ENCODE results near the gene CARD9. TPM values are rescaled to one million over a fixed set of nuclear protein-coding genes. Genes with fewer than 3 reads are reported as not detected.
A peak's percentile ranks its signal among the peaks of the same experiment; 100 is the strongest.

The CARD9 gene
- total RNA-seq, 1 donor from 2014 or later, result not detected

DNA sequence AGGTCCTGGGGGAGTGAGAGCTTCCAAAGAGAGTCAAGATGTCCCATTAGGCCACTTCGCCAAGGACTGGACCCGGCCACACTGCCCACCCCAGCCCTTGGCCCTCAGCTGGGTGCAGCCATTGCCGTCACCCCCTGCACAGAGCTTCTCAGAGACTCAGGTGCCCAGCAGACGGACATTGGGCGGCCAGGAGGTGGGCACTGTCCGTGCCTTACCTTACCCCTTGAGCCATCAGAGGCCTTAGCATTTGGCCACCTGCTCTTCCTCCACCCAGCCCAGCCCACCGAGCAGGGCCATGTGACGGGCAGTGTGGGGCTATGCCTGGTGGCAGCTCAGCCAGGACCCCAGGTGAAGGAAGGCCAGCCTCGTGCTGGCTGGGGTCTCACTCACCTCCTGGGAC is 6.6 kb downstream of the CARD9 start:
- H3K9me3 Mint-ChIP-seq, result no peaks in the 10 kb centered on the region
- H3K27me3 Mint-ChIP-seq (ENCODE audit: insufficient read depth, low read depth), result peaks cover 3% of the 10 kb centered on the region
- Histone ChIP-seq H3K79me2 (ENCODE audit: low read depth) (no peaks in the 10 kb centered on the region), H4K20me1 (ENCODE audit: low read depth) (peaks cover 10% of the 10 kb centered on the region), H3F3A (ENCODE audit: low read depth) (no peaks in the 10 kb centered on the region), H3K36me3 (no peaks in the 10 kb centered on the region), H3K4me3 (no peak overlapping the region), H3K4me2 (no peak overlapping the region), H3K27ac (no peak overlapping the region), H3K27me3 (no peaks in the 10 kb centered on the region), H3K4me1 (no peaks in the 10 kb centered on the region), H3K9me3 (ENCODE audit: low read depth) (no peaks in the 10 kb centered on the region), H3K9ac (no peak overlapping the region), H2AFZ (replicated peaks) (no peak overlapping the region)
- H3K36me3 Mint-ChIP-seq, result no peaks in the 10 kb centered on the region
- H3K4me1 Mint-ChIP-seq, result peaks cover 4% of the 10 kb centered on the region
- no peak for TF ChIP-seq EZH2phosphoT487 (IDR thresholded peaks at IDR 0.05)
- TF ChIP-seq EZH2 (IDR thresholded peaks at IDR 0.05), result no peak
- TF ChIP-seq, protein P1, sequence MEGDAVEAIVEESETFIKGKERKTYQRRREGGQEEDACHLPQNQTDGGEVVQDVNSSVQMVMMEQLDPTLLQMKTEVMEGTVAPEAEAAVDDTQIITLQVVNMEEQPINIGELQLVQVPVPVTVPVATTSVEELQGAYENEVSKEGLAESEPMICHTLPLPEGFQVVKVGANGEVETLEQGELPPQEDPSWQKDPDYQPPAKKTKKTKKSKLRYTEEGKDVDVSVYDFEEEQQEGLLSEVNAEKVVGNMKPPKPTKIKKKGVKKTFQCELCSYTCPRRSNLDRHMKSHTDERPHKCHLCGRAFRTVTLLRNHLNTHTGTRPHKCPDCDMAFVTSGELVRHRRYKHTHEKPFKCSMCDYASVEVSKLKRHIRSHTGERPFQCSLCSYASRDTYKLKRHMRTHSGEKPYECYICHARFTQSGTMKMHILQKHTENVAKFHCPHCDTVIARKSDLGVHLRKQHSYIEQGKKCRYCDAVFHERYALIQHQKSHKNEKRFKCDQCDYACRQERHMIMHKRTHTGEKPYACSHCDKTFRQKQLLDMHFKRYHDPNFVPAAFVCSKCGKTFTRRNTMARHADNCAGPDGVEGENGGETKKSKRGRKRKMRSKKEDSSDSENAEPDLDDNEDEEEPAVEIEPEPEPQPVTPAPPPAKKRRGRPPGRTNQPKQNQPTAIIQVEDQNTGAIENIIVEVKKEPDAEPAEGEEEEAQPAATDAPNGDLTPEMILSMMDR (IDR thresholded peaks at IDR 0.05), result no peak
- no peak for DNase-seq (ENCODE audit: low spot score)
- H3K27ac Mint-ChIP-seq, result no peak overlapping the region
- H3K4me3 Mint-ChIP-seq, result no peak overlapping the region

DNA sequence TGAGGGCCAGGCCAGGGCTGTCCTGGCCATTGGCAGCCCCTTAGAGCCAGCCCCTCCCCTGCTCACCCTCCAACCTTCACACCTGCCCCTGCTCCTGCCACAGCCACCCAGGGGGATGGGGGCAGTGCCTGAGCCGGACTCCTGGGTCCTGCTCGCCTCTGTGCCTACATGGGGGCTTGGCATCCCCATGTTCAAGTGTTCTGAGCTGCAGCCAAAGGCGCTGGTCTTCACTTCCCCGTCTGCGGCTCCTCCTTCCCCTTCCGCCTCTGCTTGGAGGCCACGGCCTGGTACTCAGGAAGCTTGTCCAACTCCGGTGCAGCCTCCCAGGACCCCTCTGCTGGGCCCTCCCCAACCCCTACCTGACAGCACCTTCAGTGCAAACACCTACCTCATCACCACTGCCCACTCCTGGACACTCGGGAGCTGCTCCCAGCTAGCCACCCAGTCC is 7.7 kb downstream of the CARD9 start:
- H3K4me3 Mint-ChIP-seq, result peak overlapping the region; percentile 64
- no peaks in the 10 kb centered on the region for H3K36me3 Mint-ChIP-seq
- Histone ChIP-seq H3K27me3 (no peaks in the 10 kb centered on the region), H4K20me1 (ENCODE audit: low read depth) (peaks cover 10% of the 10 kb centered on the region), H3K4me2 (no peak overlapping the region), H2AFZ (replicated peaks) (no peak overlapping the region), H3K4me3 (no peak overlapping the region), H3K9me3 (ENCODE audit: low read depth) (no peaks in the 10 kb centered on the region), H3K27ac (no peak overlapping the region), H3F3A (ENCODE audit: low read depth) (no peaks in the 10 kb centered on the region), H3K9ac (no peak overlapping the region), H3K4me1 (no peaks in the 10 kb centered on the region), H3K79me2 (ENCODE audit: low read depth) (no peaks in the 10 kb centered on the region), H3K36me3 (no peaks in the 10 kb centered on the region)
- H3K9me3 Mint-ChIP-seq, result no peaks in the 10 kb centered on the region
- peaks cover 3% of the 10 kb centered on the region for H3K27me3 Mint-ChIP-seq (ENCODE audit: insufficient read depth, low read depth)
- peaks cover 4% of the 10 kb centered on the region for H3K4me1 Mint-ChIP-seq
- H3K27ac Mint-ChIP-seq, result peak overlapping the region; percentile 29
- TF ChIP-seq EZH2phosphoT487 (IDR thresholded peaks at IDR 0.05), result no peak
- TF ChIP-seq EZH2 (IDR thresholded peaks at IDR 0.05), result no peak
- TF ChIP-seq, protein P1 (IDR thresholded peaks at IDR 0.05), result no peak
- no peak for DNase-seq (ENCODE audit: low spot score)

DNA sequence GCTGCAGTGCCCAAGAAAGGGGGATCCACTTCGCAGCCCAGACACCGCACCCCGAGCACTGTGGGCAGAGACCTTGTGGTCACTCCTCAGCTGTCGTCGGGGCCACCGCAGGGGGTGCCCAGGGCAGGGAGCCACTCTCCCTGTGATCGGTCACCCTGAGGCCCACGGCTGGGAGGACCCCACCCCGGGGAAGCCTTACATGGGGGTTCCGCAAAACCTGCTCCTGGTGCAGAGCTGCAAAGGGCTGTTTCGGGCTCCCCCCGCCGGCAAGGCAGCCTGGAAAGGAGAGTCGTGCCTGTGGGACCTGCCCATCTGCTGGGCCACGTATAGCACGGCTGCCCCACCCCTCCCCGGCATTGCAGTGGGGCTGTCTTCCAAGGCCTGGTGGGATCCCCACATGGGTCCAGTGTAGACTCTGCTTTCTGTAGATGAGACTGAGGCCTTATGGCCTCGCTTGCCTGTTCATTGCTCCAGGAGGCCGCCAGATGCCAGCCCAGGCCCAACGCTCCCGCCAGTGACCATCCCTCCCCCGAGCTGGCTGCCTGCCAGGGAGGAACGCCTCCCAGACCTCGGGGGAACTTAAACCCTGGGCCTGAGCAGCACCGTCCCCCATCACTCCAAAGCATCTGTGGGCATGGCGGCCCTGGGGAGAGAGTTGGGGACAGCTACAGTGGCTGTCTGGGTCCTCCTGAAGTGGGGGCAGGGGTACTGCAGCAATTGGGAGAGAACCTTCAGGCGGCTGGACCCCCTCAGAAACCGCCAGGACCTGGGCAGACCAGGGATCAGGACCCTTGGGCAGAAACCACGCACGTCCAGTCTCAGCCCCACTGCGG is 8.3 kb downstream of the CARD9 start:
- Histone ChIP-seq H3F3A (ENCODE audit: low read depth) (no peaks in the 10 kb centered on the region), H3K27ac (no peak overlapping the region), H4K20me1 (ENCODE audit: low read depth) (peaks cover 10% of the 10 kb centered on the region), H3K36me3 (no peaks in the 10 kb centered on the region), H3K4me2 (no peak overlapping the region), H2AFZ (replicated peaks) (no peak overlapping the region), H3K4me3 (no peak overlapping the region), H3K4me1 (no peaks in the 10 kb centered on the region), H3K27me3 (no peaks in the 10 kb centered on the region), H3K9me3 (ENCODE audit: low read depth) (no peaks in the 10 kb centered on the region), H3K79me2 (ENCODE audit: low read depth) (no peaks in the 10 kb centered on the region), H3K9ac (no peak overlapping the region)
- H3K4me1 Mint-ChIP-seq, result peaks cover 4% of the 10 kb centered on the region
- no peak overlapping the region for H3K27ac Mint-ChIP-seq
- DNase-seq (ENCODE audit: low spot score), result no peak
- H3K27me3 Mint-ChIP-seq (ENCODE audit: insufficient read depth, low read depth), result peaks cover 6% of the 10 kb centered on the region
- no peaks in the 10 kb centered on the region for H3K9me3 Mint-ChIP-seq
- no peaks in the 10 kb centered on the region for H3K36me3 Mint-ChIP-seq
- peak overlapping the region; percentile 48 for H3K4me3 Mint-ChIP-seq
- TF ChIP-seq, protein P1 (IDR thresholded peaks at IDR 0.05), result no peak
- TF ChIP-seq EZH2 (IDR thresholded peaks at IDR 0.05) (no peak), EZH2phosphoT487 (IDR thresholded peaks at IDR 0.05) (no peak)

Measured in neural progenitor cell (in vitro differentiated cells).